Mesodermal cell (in vitro differentiated cells): Measurements from ENCODE around the gene APLP1.

ENCODE experiments used
- H3K27ac ChIP-seq: 2 replicates; pipeline ENCODE4 v1.7.0; 2013; ENCODE audit warnings: mild to moderate bottlenecking, low read depth, low read length, moderate library complexity; ENCODE audit not compliant: severe bottlenecking
- H3K36me3 ChIP-seq: 2 replicates; pipeline ENCODE4 v1.7.1; 2013; ENCODE audit warnings: mild to moderate bottlenecking, low read length, moderate library complexity; ENCODE audit not compliant: control insufficient read depth, insufficient read depth
- H3K4me1 ChIP-seq: one replicate; pipeline ENCODE4 v1.7.1; 2013; ENCODE audit warnings: mild to moderate bottlenecking, low read length; ENCODE audit not compliant: insufficient read depth, control insufficient read depth, poor library complexity, severe bottlenecking
- H3K4me3 ChIP-seq: 2 replicates; pipeline ENCODE4 v1.7.0; 2013; ENCODE audit warnings: low read length, control low read depth, mild to moderate bottlenecking; ENCODE audit not compliant: insufficient read depth, poor library complexity, severe bottlenecking; ENCODE audit errors: extremely low read depth
- H3K9me3 ChIP-seq: 2 replicates; pipeline ENCODE4 v1.7.1; 2013; ENCODE audit warnings: mild to moderate bottlenecking, low read length, moderate library complexity; ENCODE audit not compliant: control insufficient read depth
- WGBS, 2 experiments: methylation state at CpG; one replicate each; pipeline ENCODE4 v1.1.5; 2013; ENCODE audit warnings: missing lambda C conversion rate in 2 of 2; ENCODE audit not compliant: insufficient coverage in 2 of 2; 5-methylcytosine and 5-hydroxymethylcytosine counted together

Gene APLP1

DNA sequence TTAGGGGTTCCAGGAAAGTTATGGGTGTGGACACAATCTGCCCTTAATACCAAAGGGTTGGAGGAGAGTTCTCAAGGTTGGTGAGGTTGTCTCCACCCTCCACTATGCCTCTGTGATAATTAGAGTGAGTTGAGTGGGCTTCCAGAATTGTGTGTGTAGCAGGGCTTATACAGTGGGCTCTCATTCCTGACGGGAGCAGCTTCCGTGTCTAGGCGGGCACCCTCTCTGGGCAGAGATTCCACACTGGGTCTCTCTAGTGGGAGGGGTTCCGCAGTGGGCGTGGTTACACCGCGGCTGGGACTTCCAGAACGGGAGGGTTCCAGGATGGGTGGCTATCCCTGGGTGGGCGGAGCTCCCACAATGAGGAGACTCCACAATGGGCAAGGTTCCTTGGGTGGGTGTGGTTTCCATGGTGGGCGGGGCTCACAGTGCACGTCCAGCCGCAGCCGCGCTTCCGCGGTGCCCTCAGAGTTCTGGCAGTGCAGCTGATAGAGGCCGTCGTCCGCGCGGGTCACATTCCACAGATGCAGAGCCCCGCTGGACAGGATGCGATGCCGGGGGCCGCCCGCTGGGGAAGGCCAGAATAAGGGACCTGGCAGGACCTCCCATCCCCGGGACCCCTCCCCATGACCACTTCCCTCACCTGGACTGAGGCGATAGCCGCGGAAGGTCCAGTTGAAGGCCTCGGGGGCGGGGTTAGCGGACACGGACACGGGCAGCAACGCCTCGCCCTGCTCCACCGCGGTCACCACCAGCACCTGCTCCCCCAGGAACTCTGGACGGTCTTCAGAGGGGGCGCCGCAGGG is 24.5 kb upstream of the APLP1 start:
- H3K4me1 ChIP-seq, result peaks cover 3% of the 10 kb centered on the region
- 14 to 18% methylated on average over 35 to 37 of the region's 42 CpGs for WGBS, 2 experiments
- H3K9me3 ChIP-seq, result no peaks in the 10 kb centered on the region
- H3K36me3 ChIP-seq, result no peaks in the 10 kb centered on the region
- H3K27ac ChIP-seq, result no peak overlapping the region
- no peak overlapping the region for H3K4me3 ChIP-seq

GRCh38 chr19:35844482-35845214 is 23.7 kb upstream of the APLP1 start:
- Histone ChIP-seq H3K9me3 (no peaks in the 10 kb centered on the region), H3K27ac (no peak overlapping the region), H3K4me1 (peaks cover 3% of the 10 kb centered on the region), H3K4me3 (no peak overlapping the region), H3K36me3 (no peaks in the 10 kb centered on the region)
- 67 to 69% methylated on average over 16 of the region's 16 CpGs for WGBS, 2 experiments

GRCh38 chr19:35845215-35846037 is 22.9 kb upstream of the APLP1 start:
- 5 to 7% methylated on average over 46 to 50 of the region's 63 CpGs for WGBS, 2 experiments
- H3K4me3 ChIP-seq, result no peak overlapping the region
- H3K4me1 ChIP-seq, result peaks cover 3% of the 10 kb centered on the region
- H3K36me3 ChIP-seq, result no peaks in the 10 kb centered on the region
- no peaks in the 10 kb centered on the region for H3K9me3 ChIP-seq
- no peak overlapping the region for H3K27ac ChIP-seq

DNA sequence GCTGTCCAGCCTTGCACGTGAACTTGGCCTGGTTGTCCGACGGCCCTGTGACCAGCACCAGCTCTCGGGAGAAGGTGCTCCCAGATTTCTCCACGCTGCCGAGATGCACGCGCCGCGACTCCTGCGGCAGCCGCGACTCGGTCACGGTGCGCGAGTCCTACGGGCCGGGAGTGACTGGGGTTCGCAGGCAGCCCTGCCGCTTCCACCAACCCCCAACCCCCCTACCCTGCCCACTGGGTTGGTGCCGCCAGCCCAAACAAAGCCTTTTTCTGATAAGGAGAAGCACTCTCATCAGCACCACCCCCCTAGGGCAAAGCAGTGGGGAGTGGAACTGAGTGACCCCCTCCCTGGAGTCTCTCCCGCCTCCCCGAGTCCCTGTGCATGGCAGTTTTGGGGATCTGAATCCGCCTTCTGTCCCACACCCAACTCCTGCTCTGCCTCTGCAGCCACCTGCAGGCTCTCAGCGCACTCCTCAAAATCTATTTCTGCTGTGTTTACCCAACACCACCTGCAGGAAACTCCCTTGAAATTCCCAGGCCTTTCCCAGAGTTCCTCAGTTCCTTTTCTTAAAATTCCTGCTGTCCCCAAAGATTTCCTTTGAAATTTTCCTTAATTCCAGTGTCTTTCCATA is 22.2 kb upstream of the APLP1 start:
- Histone ChIP-seq H3K36me3 (no peaks in the 10 kb centered on the region), H3K4me3 (no peak overlapping the region), H3K4me1 (peaks cover 3% of the 10 kb centered on the region), H3K9me3 (no peaks in the 10 kb centered on the region), H3K27ac (no peak overlapping the region)
- 4% methylated on average over 21 to 24 of the region's 26 CpGs for WGBS, 2 experiments

GRCh38 chr19:35847911-35848310 is 20.5 kb upstream of the APLP1 start:
- H3K36me3 ChIP-seq, result no peaks in the 10 kb centered on the region
- H3K4me1 ChIP-seq, result peaks cover 3% of the 10 kb centered on the region
- H3K4me3 ChIP-seq, result no peak overlapping the region
- 79 to 87% methylated on average over 2 to 7 of the region's 8 CpGs for WGBS, 2 experiments
- no peak overlapping the region for H3K27ac ChIP-seq
- no peaks in the 10 kb centered on the region for H3K9me3 ChIP-seq

- H3K4me1 ChIP-seq, result peaks cover 3% of the 10 kb centered on the region
- WGBS, 2 experiments, result 83 to 84% methylated on average over 8 of the region's 8 CpGs
- H3K27ac ChIP-seq, result no peak overlapping the region
- H3K9me3 ChIP-seq, result no peaks in the 10 kb centered on the region
- no peak overlapping the region for H3K4me3 ChIP-seq
- H3K36me3 ChIP-seq, result no peaks in the 10 kb centered on the region
Observed at GRCh38 chr19:35848486-35848885, 19.9 kb upstream of the APLP1 start.

DNA sequence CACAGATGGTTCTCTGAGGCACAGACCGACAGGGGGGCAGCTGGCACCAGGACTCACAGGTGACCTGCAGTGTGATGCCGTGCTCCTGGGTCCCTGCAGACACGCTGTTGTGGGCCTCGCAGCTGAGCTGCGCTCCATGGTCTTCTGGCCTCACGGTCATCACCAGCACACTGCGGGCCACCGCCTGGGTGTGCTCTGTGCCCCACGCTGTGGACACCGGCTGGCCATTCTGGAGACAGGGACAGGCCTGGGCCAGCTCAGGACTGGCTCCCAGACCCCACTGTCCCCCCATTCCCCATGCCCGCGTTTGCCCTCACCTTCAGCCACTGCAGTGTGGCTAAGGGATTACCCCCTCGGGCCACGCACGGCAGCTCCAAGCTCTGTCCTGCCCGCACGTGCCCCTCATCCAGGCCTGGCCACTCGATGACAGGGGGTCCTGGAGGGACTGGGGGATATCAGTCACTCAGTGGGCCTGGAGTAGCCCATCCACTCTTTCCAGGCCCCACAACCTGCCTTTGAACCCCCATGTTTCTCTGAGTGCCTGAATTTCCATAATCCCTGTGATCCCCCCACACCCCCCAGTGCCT is 19.4 kb upstream of the APLP1 start:
- Histone ChIP-seq H3K36me3 (no peaks in the 10 kb centered on the region), H3K4me1 (peaks cover 3% of the 10 kb centered on the region), H3K27ac (no peak overlapping the region), H3K4me3 (no peak overlapping the region), H3K9me3 (no peaks in the 10 kb centered on the region)
- WGBS, 2 experiments, result 86 to 93% methylated on average over 16 to 18 of the region's 18 CpGs

- Histone ChIP-seq H3K36me3 (no peaks in the 10 kb centered on the region), H3K4me3 (no peak overlapping the region), H3K4me1 (peaks cover 5% of the 10 kb centered on the region), H3K9me3 (no peaks in the 10 kb centered on the region), H3K27ac (no peak overlapping the region)
- 60 to 61% methylated on average over 21 to 27 of the region's 32 CpGs for WGBS, 2 experiments
Observed at GRCh38 chr19:35851213-35852028, 17.0 kb upstream of the APLP1 start.

DNA sequence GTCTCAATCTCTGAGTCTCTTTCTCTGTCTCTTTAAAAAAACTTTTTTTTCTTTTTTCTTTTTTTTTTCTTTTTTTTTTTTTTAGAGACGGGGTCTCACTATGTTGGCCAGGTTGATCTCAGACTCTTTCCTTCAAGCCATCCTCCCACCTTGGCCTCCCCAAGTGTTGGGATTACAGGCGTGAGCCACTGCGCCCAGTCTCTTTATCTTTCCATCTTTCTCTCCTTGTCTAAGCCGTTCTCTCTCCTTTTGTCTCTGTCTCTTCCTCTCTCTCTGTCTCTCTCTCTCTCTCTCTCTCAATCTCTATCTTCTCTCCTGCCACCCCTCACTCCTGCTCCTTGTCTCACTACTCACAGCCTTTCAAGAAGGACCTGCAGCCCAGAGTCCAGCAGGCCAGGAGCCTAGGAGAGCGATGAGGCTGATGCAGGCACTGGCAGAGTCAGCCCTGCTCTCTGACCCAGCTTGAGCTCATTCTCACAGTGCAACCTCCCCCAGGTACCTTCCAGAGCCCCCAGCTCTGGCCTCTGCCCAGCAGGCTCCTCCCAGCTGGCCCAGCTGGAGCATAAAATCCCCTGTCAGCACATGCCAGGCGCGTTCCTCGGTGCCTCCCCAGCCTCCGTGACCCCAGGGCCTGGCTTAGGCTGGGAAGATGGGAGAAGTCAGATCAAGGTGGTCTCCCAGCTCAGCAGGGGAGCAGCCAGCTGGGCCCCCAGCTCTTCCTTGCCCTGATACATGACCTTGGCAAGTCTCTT is 16.2 kb upstream of the APLP1 start, which contains the start of gene NPHS1:
NPHS1 (minus strand) TSS at position 476 of the 752 bp plus-strand sequence. CDS start 667 bp downstream, outside the sequence.
- Histone ChIP-seq H3K9me3 (no peaks in the 10 kb centered on the region), H3K36me3 (no peaks in the 10 kb centered on the region), H3K27ac (no peak within 1 kb of the TSS), H3K4me3 (no peak within 1 kb of the TSS), H3K4me1 (peaks cover 5% of the 10 kb centered on the region)
- 71 to 72% methylated on average over 9 of the region's 9 CpGs for WGBS, 2 experiments
